GM04504 (cell line): ENCODE results near the gene CDC42EP4.

ENCODE experiments used
- DNase-seq: peaks from one replicate; pipeline ENCODE4 v3.0.0-alpha.2; 2012; ENCODE audit warnings: low read depth

Gene CDC42EP4, protein sequence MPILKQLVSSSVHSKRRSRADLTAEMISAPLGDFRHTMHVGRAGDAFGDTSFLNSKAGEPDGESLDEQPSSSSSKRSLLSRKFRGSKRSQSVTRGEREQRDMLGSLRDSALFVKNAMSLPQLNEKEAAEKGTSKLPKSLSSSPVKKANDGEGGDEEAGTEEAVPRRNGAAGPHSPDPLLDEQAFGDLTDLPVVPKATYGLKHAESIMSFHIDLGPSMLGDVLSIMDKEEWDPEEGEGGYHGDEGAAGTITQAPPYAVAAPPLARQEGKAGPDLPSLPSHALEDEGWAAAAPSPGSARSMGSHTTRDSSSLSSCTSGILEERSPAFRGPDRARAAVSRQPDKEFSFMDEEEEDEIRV

DNA sequence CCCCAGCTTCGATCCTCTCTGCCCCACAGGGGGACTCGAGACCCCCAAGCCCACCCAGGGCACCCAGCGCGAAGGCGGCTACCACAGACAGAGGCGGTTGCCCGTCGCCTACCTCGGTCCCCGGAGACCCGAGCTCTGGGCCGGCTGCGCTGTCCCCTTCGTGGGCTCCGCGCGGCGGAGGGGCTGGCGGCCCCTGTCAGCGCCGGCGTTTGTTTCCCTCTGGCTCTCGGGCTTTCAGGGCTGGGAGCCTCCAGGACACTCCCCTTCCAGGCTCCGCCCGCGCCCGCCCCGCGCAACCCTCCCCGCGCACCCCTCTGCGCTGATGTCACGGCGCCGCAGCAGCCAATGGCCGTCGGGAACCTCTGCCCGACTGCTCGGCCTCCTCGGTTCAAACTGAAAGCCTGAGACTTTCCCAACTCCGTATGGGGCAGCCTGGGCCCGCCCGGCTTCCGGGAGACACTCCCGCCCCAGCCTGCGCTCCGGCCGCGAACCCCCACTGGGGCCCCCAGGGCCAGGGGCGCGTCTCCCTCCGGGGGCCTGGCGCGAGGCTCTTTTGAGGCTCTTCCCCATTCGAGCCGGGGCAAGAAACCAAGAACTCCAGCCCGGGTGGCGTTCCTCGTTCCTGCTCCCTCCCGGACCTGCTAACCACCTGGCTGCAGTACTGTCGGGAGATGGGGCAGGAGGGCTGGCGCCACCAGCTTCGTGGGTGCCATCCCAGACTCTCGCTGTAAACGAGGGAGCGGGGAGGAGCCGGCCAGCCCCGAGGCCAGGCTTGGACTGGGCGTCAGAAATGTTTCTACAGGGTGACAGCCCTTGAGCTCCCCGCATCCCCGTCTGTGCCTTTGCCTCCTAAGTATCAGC, at the start of gene CDC42EP4:
Gene CDC42EP4 (minus strand): TSS at position 221 of the 861 bp plus-strand sequence. CDS start 25,501 bp downstream, outside the sequence.
- DNase-seq = peak; percentile 87

GRCh38 chr17:73360961-73361761, 49.4 kb upstream of the CDC42EP4 start:
- DNase-seq = no peak

- no peak for DNase-seq
Measured at GRCh38 chr17:73359987-73360410, 48.2 kb upstream of the CDC42EP4 start.

DNA sequence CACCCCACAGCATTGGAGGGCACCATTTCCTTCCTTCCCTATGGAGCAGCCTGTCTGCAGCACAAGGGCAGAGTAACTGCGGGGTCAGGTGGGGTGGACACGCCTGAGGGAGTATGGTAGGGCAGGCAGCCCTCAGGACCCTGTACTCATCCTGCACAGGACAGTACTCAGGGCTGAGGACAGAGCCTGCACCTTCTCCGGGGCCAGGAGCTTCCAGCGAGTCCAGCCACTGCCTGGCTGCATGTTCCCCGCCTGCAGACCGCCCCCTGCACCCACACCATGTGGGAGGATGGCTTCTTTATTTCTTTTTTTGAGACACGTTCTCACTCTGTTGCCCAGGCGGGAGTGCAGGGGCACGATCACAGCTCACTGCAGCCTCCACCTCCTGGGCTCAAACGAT, 47.6 kb upstream of the CDC42EP4 start:
- no peak for DNase-seq

DNA sequence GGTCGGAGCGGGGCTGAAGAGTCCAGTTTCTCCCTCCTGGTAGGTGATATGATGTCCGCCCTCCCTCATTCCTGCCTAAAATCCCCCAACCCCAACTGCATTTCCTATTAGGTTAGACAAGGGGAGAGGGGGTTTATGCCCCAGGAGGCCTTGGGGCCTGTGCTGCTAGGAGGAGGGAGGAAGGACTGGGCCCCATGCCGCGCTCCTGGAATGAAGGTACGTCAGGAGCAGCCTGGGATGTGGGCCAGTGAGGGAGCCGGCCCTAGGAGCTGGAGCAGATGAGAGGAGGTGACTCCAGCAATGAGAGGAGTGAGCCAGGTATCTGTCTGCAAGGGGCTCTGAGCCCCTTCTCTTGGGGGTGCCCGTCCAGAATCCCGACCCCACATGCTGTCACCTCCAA, 46.9 kb upstream of the CDC42EP4 start:
- DNase-seq = no peak

GRCh38 chr17:73357981-73358380, 46.2 kb upstream of the CDC42EP4 start:
- DNase-seq = no peak

DNA sequence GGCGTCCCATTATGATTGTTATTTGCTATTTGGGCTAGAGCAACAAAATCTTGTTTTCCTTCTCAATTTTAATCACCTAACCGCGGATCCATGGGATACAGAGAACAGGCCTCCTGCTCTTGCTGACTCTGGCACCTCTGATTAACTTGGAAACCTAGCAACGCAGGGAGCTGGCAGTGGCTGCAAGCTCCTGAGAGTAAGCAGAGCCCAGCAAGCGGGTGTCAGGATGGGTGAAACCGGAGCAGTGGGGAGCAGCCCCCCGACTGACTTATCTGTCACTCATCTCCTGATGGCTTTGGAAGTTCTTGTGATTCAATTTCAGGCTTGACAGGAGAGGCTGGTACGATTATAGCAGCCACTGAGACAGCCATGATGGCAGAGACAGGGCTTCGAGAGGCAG, 45.5 kb upstream of the CDC42EP4 start:
- DNase-seq = no peak

DNA sequence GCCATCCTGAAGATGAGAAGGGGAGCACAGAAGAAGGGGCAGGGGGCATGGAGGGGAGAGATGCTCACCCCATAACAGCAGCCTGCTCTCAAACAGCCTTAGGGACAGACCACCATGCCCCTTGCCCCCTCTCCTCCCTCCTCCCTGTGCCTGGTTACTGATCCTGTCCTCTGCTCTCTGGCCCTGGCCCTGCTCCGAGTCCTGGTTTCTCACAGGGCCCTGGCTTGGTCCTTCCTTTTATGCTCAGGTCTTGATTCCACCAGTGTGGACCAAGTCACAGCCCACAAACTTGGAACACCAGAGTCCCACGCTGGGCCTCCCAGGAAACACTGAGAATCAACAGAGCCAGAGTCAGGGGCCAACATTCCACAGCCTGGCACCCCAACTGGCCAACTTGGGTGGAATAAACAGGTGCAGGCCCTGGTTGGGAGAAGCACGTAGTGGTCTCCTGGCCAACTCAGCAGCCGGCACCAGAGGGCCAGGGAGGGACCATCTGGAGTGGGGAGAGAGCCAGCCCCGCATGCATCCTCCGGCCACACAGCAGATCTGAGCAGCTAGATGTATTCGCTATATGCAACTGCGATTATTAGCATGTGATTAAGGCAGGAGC, 44.9 kb upstream of the CDC42EP4 start:
- no peak for DNase-seq

DNA sequence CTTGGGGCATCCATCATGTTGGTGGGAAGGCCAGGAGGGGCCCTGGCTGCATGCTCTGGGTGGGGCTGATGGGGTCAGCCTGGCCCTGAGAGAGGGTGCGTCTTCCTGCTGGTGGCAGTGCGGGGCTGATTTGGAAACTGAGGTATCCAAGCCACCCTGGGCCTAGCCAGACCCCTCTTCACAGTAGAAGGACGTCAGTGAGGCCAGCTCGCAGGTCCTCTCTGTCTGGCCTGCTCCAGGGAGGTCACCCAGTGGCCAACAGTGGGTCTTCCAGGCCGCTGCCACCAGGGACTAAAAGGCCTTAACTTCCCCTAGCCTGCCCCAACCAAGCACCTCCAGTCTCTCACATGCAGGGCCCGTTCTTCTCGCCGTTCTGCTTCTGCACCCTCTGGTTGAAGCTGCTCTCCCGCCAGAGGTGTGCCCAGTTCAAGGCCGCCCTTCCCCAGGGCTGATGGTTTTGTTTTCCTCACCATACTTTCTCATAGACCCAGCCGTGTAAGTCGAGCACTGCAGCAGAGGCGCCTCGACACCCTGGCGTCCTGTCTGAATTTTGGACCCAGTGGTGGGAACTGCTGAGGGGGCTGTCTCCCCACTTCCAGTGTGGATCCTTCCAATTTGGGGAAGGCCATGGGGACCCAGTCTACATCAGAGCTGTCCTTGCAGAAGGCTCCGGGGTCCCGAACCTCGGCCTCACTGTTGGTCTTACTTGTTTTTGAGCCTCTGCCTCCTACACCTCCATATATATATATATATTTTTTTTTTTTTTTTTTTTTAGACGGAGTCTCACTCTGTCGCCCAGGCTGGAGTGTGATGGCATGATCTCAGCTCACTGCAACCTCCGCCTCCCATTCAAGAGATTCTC, 42.9 kb upstream of the CDC42EP4 start:
- no peak for DNase-seq

GRCh38 chr17:73352261-73352660, 40.5 kb upstream of the CDC42EP4 start:
- DNase-seq = no peak

DNA sequence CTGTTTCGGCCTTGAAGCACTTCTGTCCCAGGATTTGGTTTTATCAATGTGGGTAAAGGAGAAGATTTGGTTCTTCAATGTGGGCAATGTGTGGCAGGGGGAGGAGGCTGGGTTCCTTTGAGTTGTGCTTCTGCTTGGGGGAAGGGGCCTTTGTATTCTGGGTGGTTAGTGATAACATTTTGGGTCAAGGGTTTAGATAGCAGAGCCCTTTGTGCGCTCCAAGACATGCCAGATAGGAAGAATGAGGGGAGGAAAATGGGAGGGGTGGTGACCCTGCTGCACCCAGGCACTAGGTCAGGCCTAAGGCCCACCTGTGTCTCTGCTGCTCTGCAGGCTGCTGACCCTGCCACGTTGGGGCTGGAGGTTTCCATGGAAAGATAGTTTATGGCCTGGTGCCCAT, 40.0 kb upstream of the CDC42EP4 start:
- DNase-seq = no peak

- no peak for DNase-seq
Measured at GRCh38 chr17:73350864-73351263, 39.1 kb upstream of the CDC42EP4 start.

DNA sequence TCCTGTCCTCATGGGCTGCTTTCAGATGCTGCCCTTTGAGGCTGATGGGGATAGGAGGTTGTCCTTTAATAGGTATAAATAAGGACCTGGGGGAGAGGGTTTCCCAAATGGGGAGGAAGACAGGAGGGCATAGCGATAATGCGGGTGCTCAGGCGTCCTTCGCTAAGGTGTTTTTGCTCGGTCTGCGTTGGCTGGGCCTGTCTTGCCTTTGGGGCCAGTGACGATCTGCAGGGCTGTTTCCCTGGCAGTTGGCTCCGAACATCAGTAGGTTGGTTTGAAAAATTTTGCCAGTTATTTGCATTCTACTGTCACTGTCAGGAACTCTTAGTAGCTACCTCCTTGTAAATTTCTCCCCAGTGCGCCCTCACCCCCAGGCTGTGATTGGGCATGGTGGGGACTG, 37.8 kb upstream of the CDC42EP4 start:
- DNase-seq = no peak

DNA sequence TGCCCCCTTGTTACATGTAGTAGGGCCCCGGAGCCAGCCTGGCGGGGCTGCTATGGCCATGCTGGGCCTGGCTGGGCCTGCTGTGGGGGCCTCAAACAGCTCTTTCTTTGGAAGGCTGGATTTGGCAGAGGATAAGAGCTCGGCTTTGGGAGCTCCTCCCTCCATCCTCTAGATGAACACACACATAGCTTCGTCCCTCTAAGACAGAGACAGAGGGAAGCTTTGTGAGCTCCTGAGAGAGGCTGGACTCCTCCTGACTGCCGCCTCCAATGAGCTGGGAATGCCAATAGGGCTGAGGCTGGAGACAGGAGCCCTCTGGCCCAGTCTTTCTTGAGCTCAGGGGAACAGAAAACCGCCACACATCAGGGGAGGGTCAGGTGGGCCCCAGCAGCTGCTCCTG, 37.3 kb upstream of the CDC42EP4 start:
- DNase-seq = no peak

- DNase-seq = no peak
Measured at GRCh38 chr17:73348829-73349095, 37.0 kb upstream of the CDC42EP4 start.

DNA sequence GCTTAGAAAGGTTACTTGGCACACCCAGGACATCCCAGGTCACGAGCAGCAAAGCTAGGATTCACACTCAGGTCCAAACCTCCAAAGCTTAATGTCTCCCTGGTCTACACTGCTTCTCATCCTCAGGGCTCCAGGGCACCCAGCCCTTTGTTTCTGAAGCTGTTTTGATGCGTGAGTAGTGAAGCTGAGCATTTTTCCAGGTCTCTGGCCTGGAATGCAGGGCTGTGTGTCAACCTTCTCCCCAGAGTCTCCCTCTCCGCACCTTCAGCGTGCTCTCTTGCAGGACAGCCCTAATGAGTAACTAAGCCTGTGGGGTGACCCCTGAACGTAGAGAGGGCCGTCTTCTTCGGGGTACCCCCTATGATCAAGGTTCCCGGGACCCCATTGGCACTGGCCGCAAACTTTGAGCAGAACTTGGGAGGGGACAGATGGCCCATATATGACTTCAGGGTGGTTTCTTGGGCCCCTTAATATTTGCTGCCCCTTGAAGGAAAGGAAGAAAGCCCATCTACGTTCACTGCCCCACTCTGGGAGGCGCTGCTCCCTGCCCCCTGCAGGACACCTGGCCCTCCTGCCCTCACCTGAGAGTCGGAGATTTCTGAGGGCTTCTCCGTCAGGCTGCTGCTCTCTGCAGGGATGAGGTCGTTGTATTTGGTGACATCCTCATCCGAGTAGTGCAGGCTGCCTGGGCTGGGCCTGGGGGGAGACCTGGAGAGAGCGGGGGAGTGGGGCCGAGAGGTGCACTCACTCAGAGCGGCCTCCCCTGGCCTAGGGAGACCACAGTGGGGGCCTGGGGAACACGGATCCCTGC, 36.4 kb upstream of the CDC42EP4 start:
- DNase-seq = no peak

GRCh38 chr17:73347351-73347750, 35.5 kb upstream of the CDC42EP4 start:
- no peak for DNase-seq

GRCh38 chr17:73346501-73347162, 34.8 kb upstream of the CDC42EP4 start:
- no peak for DNase-seq

- no peak for DNase-seq
Measured at GRCh38 chr17:73343739-73344454, 32.1 kb upstream of the CDC42EP4 start.
